ENCODE data around the gene IRX3. TPM values are rescaled to one million over a fixed set of nuclear protein-coding genes. Genes with fewer than 3 reads are reported as not detected.

Gene IRX3
- total and polyA plus RNA-seq, 10 of the 15 experiments (the other 5 are each of a cell fraction or from before 2014, with no cell fraction given), result 0.05 TPM; not detected in 9

GRCh38 chr16:54239456-54239855, 47.1 kb downstream of the IRX3 start (continued):
- TF ChIP-seq FOS (IDR thresholded peaks at IDR 0.05; ENCODE audit: borderline replicate concordance, extremely low read depth, insufficient read length), result no peak
- TF ChIP-seq FOXM1 (IDR thresholded peaks at IDR 0.05; ENCODE audit: low read depth, low read length), result no peak

- intact Hi-C loops (cut with micrococcal nuclease; ENCODE audit: unreplicated experiment) (no loop called here), in situ Hi-C loops (cut with MboI) (no loop called here)
- H3K4me1 ChIP-seq (ENCODE audit: control insufficient read depth, insufficient read depth, low read length), result no peaks in the 10 kb centered on the region
- H3K4me2 ChIP-seq (ENCODE audit: control insufficient read depth, insufficient read depth), result no peak overlapping the region
- ChIA-PET CTCF (no interaction called here), POLR2A (no interaction called here), RAD21 (ENCODE audit: unreplicated experiment) (no interaction called here), SMC1A (ENCODE audit: uncharacterized antibody, unreplicated experiment) (no interaction called here)
- no peaks in the 10 kb centered on the region for H4K20me1 ChIP-seq (ENCODE audit: control insufficient read depth, insufficient read depth)
- H3K9me3 ChIP-seq (replicated peaks; ENCODE audit: control insufficient read depth, insufficient read depth, low read length), result no peaks in the 10 kb centered on the region
- no peaks in the 10 kb centered on the region for H3K79me2 ChIP-seq (ENCODE audit: control insufficient read depth, insufficient read depth, low read length)
- no peak overlapping the region for H2AFZ ChIP-seq (ENCODE audit: control insufficient read depth, low read depth, low read length)
- BruUV-seq (replicated peaks), result no TSS peak
- H3K4me3 ChIP-seq, result no peak overlapping the region
- FAIRE-seq, result no peak
- DNase-seq (ENCODE audit: low read depth, low spot score), result no peak
- H3K36me3 ChIP-seq (ENCODE audit: control insufficient read depth in 2 of 2, insufficient read depth in 2 of 2, low read length in 1 of 2), result no peaks in the 10 kb centered on the region
- no peak for ATAC-seq
- no peak overlapping the region for H3K9ac ChIP-seq (ENCODE audit: control insufficient read depth, insufficient read depth, low read length)
- TF ChIP-seq HDAC6 (IDR thresholded peaks at IDR 0.05; ENCODE audit: unreplicated experiment) (no peak), CHD4 (IDR thresholded peaks at IDR 0.05) (no peak), NBN (IDR thresholded peaks at IDR 0.05) (no peak), FOXK2 (IDR thresholded peaks at IDR 0.05) (no peak), CREB1 (IDR thresholded peaks at IDR 0.05; ENCODE audit: low read depth) (no peak), NR2C1 (IDR thresholded peaks at IDR 0.05) (no peak), HDAC2 (IDR thresholded peaks at IDR 0.05) (no peak), TBL1XR1 (IDR thresholded peaks at IDR 0.05; ENCODE audit: low read depth, low read length) (no peak), POU2F2 (IDR thresholded peaks at IDR 0.05; ENCODE audit: borderline replicate concordance, low read depth, low read length) (no peak), SREBF1 (IDR thresholded peaks at IDR 0.05; ENCODE audit: low read length) (no peak), REST (IDR thresholded peaks at IDR 0.05; ENCODE audit: low read depth, low read length) (no peak)
- H3K27me3 ChIP-seq (replicated peaks in 1 of 2; ENCODE audit: control insufficient read depth in 2 of 2, insufficient read depth in 2 of 2, low read length in 1 of 2), result no peaks in the 10 kb centered on the region
- no peak overlapping the region for H3K27ac ChIP-seq (ENCODE audit: control insufficient read depth, insufficient read depth)
- 2% methylated on average over 2 of the region's 2 CpGs for WGBS (ENCODE audit: insufficient coverage, insufficient replicate concordance, low lambda C conversion rate, missing lambda C conversion rate)
These were observed 49.8 kb downstream of the IRX3 start for GRCh38 chr16:54236773-54237172.

Measured in GM12878 (cell line).